Liver (tissue), 9 donors: ENCODE data around the gene MAPKAPK2. TPM values are rescaled to one million over a fixed set of nuclear protein-coding genes. Genes with fewer than 3 reads are reported as not detected.

ENCODE experiments used
- DNase-seq: peaks from one replicate; pipeline ENCODE4 v3.0.0-alpha.2; 2017; ENCODE audit warnings: low spot score
- H3K27ac ChIP-seq, 2 donors: one replicate each; pipeline ENCODE4 v1.7.0; 2013; ENCODE audit warnings: inconsistent platforms in 2 of 2, low read length in 2 of 2, control low read depth in 1 of 2, low read depth in 1 of 2, mild to moderate bottlenecking in 1 of 2
- H3K27me3 ChIP-seq, 4 donors: one replicate each; pipeline versions ENCODE4 v1.6.1 to v1.7.0; 2013; ENCODE audit warnings: low read length in 3 of 4, inconsistent platforms in 1 of 4, mild to moderate bottlenecking in 1 of 4, moderate library complexity in 1 of 4; ENCODE audit not compliant: control insufficient read depth in 4 of 4, insufficient read depth in 4 of 4
- H3K36me3 ChIP-seq, 4 donors: one replicate each; pipeline versions ENCODE4 v1.6.1 to v1.7.0; 2013; ENCODE audit warnings: low read length in 3 of 4, mild to moderate bottlenecking in 3 of 4, low read depth in 1 of 4, moderate library complexity in 1 of 4; ENCODE audit not compliant: control insufficient read depth in 4 of 4, insufficient read depth in 3 of 4
- H3K4me1 ChIP-seq, 4 donors: one replicate each; pipeline versions ENCODE4 v1.6.1 to v1.7.0; 2013; ENCODE audit warnings: low read length in 3 of 4, mild to moderate bottlenecking in 3 of 4, moderate library complexity in 1 of 4; ENCODE audit not compliant: control insufficient read depth in 4 of 4, insufficient read depth in 4 of 4
- H3K4me3 ChIP-seq, 3 donors: one replicate each; pipeline versions ENCODE4 v1.6.1 to v1.7.0; 2013; ENCODE audit warnings: low read length in 3 of 3, control low read depth in 1 of 3, low read depth in 1 of 3, mild to moderate bottlenecking in 1 of 3
- H3K9ac ChIP-seq, 2 donors: one replicate each; pipeline ENCODE4 v1.7.0; 2013; ENCODE audit warnings: low read length in 2 of 2, mild to moderate bottlenecking in 2 of 2, moderate library complexity in 2 of 2, control low read depth in 1 of 2, low read depth in 1 of 2
- H3K9me3 ChIP-seq, 4 donors: one replicate each; pipeline versions ENCODE4 v1.6.1 to v1.7.0; 2013; ENCODE audit warnings: low read length in 3 of 4; ENCODE audit not compliant: control insufficient read depth in 4 of 4
- EGR1 ChIP-seq, 2 donors: IDR thresholded peaks; 2 replicates each; pipeline ENCODE4 v1.6.1; 2016 to 2018; ENCODE audit warnings: antibody characterized with exemption in 2 of 2, low read depth in 2 of 2
- FOXA1 ChIP-seq: IDR thresholded peaks from 2 replicates; pipeline ENCODE4 v1.6.1; 2016; ENCODE audit warnings: antibody characterized with exemption
- FOXA2 ChIP-seq: IDR thresholded peaks from 2 replicates; pipeline ENCODE4 v1.6.1; 2016; ENCODE audit warnings: antibody characterized with exemption
- GABPA ChIP-seq, 2 donors: IDR thresholded peaks in 1 of 2; conservative IDR thresholded peaks in 1 of 2; 2 replicates each; pipeline ENCODE4 v1.6.1; 2016; ENCODE audit warnings: antibody characterized with exemption in 2 of 2, mild to moderate bottlenecking in 1 of 2, moderate library complexity in 1 of 2
- HNF4A ChIP-seq, 2 donors: conservative IDR thresholded peaks; 2 replicates each; pipeline ENCODE4 v1.6.1; 2016; ENCODE audit warnings: antibody characterized with exemption in 2 of 2, mild to moderate bottlenecking in 2 of 2
- HNF4G ChIP-seq: IDR thresholded peaks from 2 replicates; pipeline ENCODE4 v1.6.1; 2016; ENCODE audit warnings: antibody characterized with exemption
- JUND ChIP-seq, 2 donors: IDR thresholded peaks; 2 replicates each; pipeline ENCODE4 v1.6.1; 2016; ENCODE audit warnings: antibody characterized with exemption in 2 of 2
- NR2F2 ChIP-seq: IDR thresholded peaks from 2 replicates; pipeline ENCODE4 v1.6.1; 2016; ENCODE audit warnings: antibody characterized with exemption
- RAD21 ChIP-seq, 2 donors: IDR thresholded peaks; 2 replicates each; pipeline ENCODE4 v1.6.1; 2016; ENCODE audit warnings: antibody characterized with exemption in 2 of 2, mild to moderate bottlenecking in 2 of 2
- RXRA ChIP-seq, 2 donors: IDR thresholded peaks; 2 replicates each; pipeline ENCODE4 v1.6.1; 2017 to 2018; ENCODE audit warnings: antibody characterized with exemption in 2 of 2, mild to moderate bottlenecking in 1 of 2
- SP1 ChIP-seq: IDR thresholded peaks from 2 replicates; pipeline ENCODE4 v1.6.1; 2018; ENCODE audit warnings: antibody characterized with exemption, mild to moderate bottlenecking
- TAF1 ChIP-seq: conservative IDR thresholded peaks from 2 replicates; pipeline ENCODE4 v1.6.1; 2016; ENCODE audit warnings: antibody characterized with exemption, mild to moderate bottlenecking
- YY1 ChIP-seq: IDR thresholded peaks from 2 replicates; pipeline ENCODE4 v1.6.1; 2016; ENCODE audit warnings: antibody characterized with exemption, mild to moderate bottlenecking
- WGBS: extraction: QIAGEN DNeasy Blood & Tissue Kit; methylation state at CpG from one replicate; pipeline ENCODE4 v1.1.7; 2013; 5-methylcytosine and 5-hydroxymethylcytosine counted together
- polyA plus RNA-seq, 2 donors: library from polyadenylated mRNA; stranded (reverse) in 1 of 2; unstranded in 1 of 2; fragments of 200-250 nt in 1 of 2; fragments of >200 nt in 1 of 2; fragmentation: Nextera tagmentation in 1 of 2; extraction: Ambion mirVana in 1 of 2; gene quantifications; one replicate each; pipeline versions ENCODE4 v1.2.1 to v1.2.3, GENCODE V29; 2013 to 2015
- total RNA-seq, 2 donors: library from RNA; depleted of rRNA; stranded (reverse); fragments of >200 nt; gene quantifications; one replicate each; pipeline ENCODE4 v1.2.3, GENCODE V29; 2014
- TF ChIP-seq, protein P1 (sequence below): IDR thresholded peaks from 2 replicates; pipeline ENCODE4 v1.6.1; 2016; ENCODE audit warnings: antibody characterized with exemption
- TF ChIP-seq, protein P2 (sequence below): IDR thresholded peaks from 2 replicates; pipeline ENCODE4 v1.6.1; 2016; ENCODE audit warnings: antibody characterized with exemption, mild to moderate bottlenecking
- TF ChIP-seq, protein P3 (sequence below): IDR thresholded peaks from 2 replicates; pipeline ENCODE4 v1.6.1; 2016; ENCODE audit warnings: antibody characterized with exemption
- TF ChIP-seq, protein P4 (sequence below): IDR thresholded peaks from 2 replicates; pipeline ENCODE4 v1.6.1; 2016; ENCODE audit warnings: antibody characterized with exemption
- TF ChIP-seq, protein P5 (sequence below): fragments of 150-350 bp; IDR thresholded peaks from 2 replicates; pipeline ENCODE4 v1.5.1; 2017; ENCODE audit warnings: improper control_type of control experiment, low read depth, low read length; ENCODE audit not compliant: missing input control
- donor health status: healthy.
- donor health status: healthy.
- donor health status: healthy.
- donor health status: healthy.
- donor health status: healthy.

MAPKAPK2 gene
- total and polyA plus RNA-seq, 4 donors: 7.5 to 24.5 (median 14.7) TPM

DNA sequence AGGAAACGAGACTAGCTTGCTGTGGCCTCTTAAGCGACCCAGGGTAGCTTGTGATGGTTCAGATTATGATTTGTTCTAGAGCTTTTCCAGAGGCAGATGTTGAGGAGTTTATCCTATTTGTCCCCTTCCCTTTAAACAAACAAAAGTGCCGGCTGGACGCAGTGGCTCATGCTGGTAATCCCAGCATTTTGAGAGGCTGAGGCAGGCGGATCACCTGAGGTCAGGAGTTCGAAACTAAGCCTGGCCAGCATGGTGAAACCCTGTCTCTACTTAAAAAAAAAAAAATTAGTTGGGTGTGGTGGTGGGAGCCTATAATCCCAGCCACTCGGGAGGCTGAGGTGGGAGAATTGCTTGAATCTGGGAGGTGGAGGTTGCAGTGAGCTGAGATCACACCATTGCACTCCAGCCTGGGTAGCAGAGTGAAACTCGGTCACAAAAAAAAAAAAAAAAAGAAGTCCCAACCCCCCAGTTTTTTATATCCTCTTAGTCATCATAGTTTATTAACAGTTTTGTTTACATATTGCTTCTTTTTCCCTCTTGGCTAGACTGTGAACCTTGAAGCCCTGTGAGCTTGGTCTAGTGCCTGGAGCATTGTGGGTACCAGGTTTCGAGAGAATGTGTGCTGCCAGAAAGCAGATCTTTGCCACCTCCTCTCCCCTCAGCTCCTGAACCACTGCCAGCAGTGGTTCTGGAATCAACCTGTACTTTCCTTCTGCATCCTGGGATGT, 29.8 kb downstream of the MAPKAPK2 start:
- no peak overlapping the region for H3K4me3 ChIP-seq
- TF ChIP-seq, protein P1, sequence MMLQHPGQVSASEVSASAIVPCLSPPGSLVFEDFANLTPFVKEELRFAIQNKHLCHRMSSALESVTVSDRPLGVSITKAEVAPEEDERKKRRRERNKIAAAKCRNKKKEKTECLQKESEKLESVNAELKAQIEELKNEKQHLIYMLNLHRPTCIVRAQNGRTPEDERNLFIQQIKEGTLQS: no peak
- no peak for TF ChIP-seq TAF1
- TF ChIP-seq NR2F2: peak; percentile 10
- peak in 1 of 2 donors; percentile 32 for TF ChIP-seq EGR1 (IDR thresholded peaks at IDR 0.05; ENCODE audit: low read depth in 2 of 2)
- peak; percentile 46 to 86 for TF ChIP-seq RXRA (IDR thresholded peaks at IDR 0.05)
- TF ChIP-seq, protein P2, sequence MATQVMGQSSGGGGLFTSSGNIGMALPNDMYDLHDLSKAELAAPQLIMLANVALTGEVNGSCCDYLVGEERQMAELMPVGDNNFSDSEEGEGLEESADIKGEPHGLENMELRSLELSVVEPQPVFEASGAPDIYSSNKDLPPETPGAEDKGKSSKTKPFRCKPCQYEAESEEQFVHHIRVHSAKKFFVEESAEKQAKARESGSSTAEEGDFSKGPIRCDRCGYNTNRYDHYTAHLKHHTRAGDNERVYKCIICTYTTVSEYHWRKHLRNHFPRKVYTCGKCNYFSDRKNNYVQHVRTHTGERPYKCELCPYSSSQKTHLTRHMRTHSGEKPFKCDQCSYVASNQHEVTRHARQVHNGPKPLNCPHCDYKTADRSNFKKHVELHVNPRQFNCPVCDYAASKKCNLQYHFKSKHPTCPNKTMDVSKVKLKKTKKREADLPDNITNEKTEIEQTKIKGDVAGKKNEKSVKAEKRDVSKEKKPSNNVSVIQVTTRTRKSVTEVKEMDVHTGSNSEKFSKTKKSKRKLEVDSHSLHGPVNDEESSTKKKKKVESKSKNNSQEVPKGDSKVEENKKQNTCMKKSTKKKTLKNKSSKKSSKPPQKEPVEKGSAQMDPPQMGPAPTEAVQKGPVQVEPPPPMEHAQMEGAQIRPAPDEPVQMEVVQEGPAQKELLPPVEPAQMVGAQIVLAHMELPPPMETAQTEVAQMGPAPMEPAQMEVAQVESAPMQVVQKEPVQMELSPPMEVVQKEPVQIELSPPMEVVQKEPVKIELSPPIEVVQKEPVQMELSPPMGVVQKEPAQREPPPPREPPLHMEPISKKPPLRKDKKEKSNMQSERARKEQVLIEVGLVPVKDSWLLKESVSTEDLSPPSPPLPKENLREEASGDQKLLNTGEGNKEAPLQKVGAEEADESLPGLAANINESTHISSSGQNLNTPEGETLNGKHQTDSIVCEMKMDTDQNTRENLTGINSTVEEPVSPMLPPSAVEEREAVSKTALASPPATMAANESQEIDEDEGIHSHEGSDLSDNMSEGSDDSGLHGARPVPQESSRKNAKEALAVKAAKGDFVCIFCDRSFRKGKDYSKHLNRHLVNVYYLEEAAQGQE: no peak
- TF ChIP-seq, protein P3, sequence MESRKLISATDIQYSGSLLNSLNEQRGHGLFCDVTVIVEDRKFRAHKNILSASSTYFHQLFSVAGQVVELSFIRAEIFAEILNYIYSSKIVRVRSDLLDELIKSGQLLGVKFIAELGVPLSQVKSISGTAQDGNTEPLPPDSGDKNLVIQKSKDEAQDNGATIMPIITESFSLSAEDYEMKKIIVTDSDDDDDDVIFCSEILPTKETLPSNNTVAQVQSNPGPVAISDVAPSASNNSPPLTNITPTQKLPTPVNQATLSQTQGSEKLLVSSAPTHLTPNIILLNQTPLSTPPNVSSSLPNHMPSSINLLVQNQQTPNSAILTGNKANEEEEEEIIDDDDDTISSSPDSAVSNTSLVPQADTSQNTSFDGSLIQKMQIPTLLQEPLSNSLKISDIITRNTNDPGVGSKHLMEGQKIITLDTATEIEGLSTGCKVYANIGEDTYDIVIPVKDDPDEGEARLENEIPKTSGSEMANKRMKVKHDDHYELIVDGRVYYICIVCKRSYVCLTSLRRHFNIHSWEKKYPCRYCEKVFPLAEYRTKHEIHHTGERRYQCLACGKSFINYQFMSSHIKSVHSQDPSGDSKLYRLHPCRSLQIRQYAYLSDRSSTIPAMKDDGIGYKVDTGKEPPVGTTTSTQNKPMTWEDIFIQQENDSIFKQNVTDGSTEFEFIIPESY: peak; percentile 61
- TF ChIP-seq GABPA (IDR thresholded peaks at IDR 0.05 in 1 of 2, conservative IDR thresholded peaks at IDR 0.05 in 1 of 2): no peak
- TF ChIP-seq RAD21 (IDR thresholded peaks at IDR 0.05): peak; percentile 26 to 31
- TF ChIP-seq, protein P4, sequence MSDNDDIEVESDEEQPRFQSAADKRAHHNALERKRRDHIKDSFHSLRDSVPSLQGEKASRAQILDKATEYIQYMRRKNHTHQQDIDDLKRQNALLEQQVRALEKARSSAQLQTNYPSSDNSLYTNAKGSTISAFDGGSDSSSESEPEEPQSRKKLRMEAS: peak; percentile 51
- TF ChIP-seq, protein P5, sequence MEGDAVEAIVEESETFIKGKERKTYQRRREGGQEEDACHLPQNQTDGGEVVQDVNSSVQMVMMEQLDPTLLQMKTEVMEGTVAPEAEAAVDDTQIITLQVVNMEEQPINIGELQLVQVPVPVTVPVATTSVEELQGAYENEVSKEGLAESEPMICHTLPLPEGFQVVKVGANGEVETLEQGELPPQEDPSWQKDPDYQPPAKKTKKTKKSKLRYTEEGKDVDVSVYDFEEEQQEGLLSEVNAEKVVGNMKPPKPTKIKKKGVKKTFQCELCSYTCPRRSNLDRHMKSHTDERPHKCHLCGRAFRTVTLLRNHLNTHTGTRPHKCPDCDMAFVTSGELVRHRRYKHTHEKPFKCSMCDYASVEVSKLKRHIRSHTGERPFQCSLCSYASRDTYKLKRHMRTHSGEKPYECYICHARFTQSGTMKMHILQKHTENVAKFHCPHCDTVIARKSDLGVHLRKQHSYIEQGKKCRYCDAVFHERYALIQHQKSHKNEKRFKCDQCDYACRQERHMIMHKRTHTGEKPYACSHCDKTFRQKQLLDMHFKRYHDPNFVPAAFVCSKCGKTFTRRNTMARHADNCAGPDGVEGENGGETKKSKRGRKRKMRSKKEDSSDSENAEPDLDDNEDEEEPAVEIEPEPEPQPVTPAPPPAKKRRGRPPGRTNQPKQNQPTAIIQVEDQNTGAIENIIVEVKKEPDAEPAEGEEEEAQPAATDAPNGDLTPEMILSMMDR: no peak
- no peak for TF ChIP-seq FOXA1
- TF ChIP-seq HNF4A (conservative IDR thresholded peaks at IDR 0.05): peak; percentile 71 to 84
- TF ChIP-seq HNF4G: no peak
- TF ChIP-seq YY1: peak; percentile 42
- peak; percentile 48 for TF ChIP-seq SP1
- peak in 1 of 2 donors; percentile 86 for TF ChIP-seq JUND (IDR thresholded peaks at IDR 0.05)
- peak; percentile 25 for TF ChIP-seq FOXA2
- peaks cover 13 to 46% (median 36%) of the 10 kb centered on the region in 4 donors for H3K4me1 ChIP-seq
- H3K9me3 ChIP-seq: no peaks in the 10 kb centered on the region
- H3K36me3 ChIP-seq: no peaks in the 10 kb centered on the region
- WGBS: 40% methylated on average over 9 of the region's 9 CpGs
- DNase-seq: no peak
- H3K27me3 ChIP-seq: no peaks in the 10 kb centered on the region
- H3K9ac ChIP-seq: peak overlapping the region in 1 of 2 donors; percentile 33
- H3K27ac ChIP-seq: peak overlapping the region; percentile 55 to 74
